M059J (cell line): ENCODE measurements around the gene RANGRF. TPM values are rescaled to one million over a fixed set of nuclear protein-coding genes. Genes with fewer than 3 reads are reported as not detected.

ENCODE experiments used
- total RNA-seq: library from RNA; depleted of rRNA; stranded (reverse); fragments of >200 nt; shearing (Covaris generic); gene quantifications from 2 replicates; pipeline ENCODE4 v1.2.3, GENCODE V29; 2014; rRNA removed

RANGRF gene
- total RNA-seq, 1 experiment from 2014 or later, result 14.7 TPM

Other genes with a start within 250 kb of the RANGRF start
- not detected in 2 replicates for gene ALOX15B, start 249.6 kb upstream of the RANGRF start, total RNA-seq
- not detected in 2 replicates for gene ALOX12B, start 201.0 kb upstream of the RANGRF start, total RNA-seq
- gene ALOXE3, start 170.2 kb upstream of the RANGRF start, total RNA-seq, result 0.44 TPM in 1 of 2 replicates, not detected in the other
- 0.22 and 0.94 TPM in 2 replicates for gene HES7, start 164.6 kb upstream of the RANGRF start, total RNA-seq
- gene PER1, start 136.3 kb upstream of the RANGRF start, total RNA-seq, result 10.6 and 18.4 TPM in 2 replicates
- gene VAMP2, start 125.7 kb upstream of the RANGRF start, total RNA-seq, result 3.8 and 4.4 TPM in 2 replicates
- 27.5 and 31.5 TPM in 2 replicates for gene TMEM107, start 112.3 kb upstream of the RANGRF start, total RNA-seq
- gene BORCS6, start 98.5 kb upstream of the RANGRF start, total RNA-seq, result 3.9 and 6.8 TPM in 2 replicates
- gene AURKB, start 78.1 kb upstream of the RANGRF start, total RNA-seq, result 78.7 and 123 TPM in 2 replicates
- gene CTC1, start 40.6 kb upstream of the RANGRF start, total RNA-seq, result 0.49 and 3.1 TPM in 2 replicates
- gene PFAS, start 39.4 kb upstream of the RANGRF start, total RNA-seq, result 14.5 and 22.9 TPM in 2 replicates
- 1.7 and 2.4 TPM in 2 replicates for gene SLC25A35, start 6.7 kb downstream of the RANGRF start, total RNA-seq
- not detected in 2 replicates for gene ARHGEF15, start 21.6 kb downstream of the RANGRF start, total RNA-seq
- not detected in 2 replicates for gene ODF4, start 51.2 kb downstream of the RANGRF start, total RNA-seq
- gene RPL26, start 94.5 kb downstream of the RANGRF start, total RNA-seq, result 2,231 and 3,155 TPM in 2 replicates
- 0.10 TPM in 1 of 2 replicates, not detected in the other for gene RNF222, start 109.2 kb downstream of the RANGRF start, total RNA-seq
- gene NDEL1, start 147.2 kb downstream of the RANGRF start, total RNA-seq, result 39.5 and 43.7 TPM in 2 replicates